ENCODE results near the gene KIF3A. TPM values are rescaled to one million over a fixed set of nuclear protein-coding genes. Genes with fewer than 3 reads are reported as not detected.

Gene KIF3A
- total RNA-seq, 4 donors from 2014 or later, result 4.9 to 7.7 (median 6.3) TPM

GRCh38 chr5:132777209-132778069 is 40.1 kb upstream of the KIF3A start, which contains the start of gene SEPTIN8:
SEPTIN8 (minus strand) TSS chr5:132777239; CDS start chr5:132777137, 102 bp downstream.
- intact Hi-C loops (cut with DNase I; ENCODE audit: low total_unique reads), result no loop called here
- peak in 1 of 2 donors; percentile 93 for DNase-seq (ENCODE audit: low spot score in 2 of 2)
- WGBS, 2 donors, result 1 to 3% methylated on average over 19 to 65 of the region's 82 CpGs
- peak within 1 kb of the TSS; percentile 64 for H3K4me3 ChIP-seq (ENCODE audit: low read depth, poor library complexity, severe bottlenecking)
- TF ChIP-seq CTCF (IDR thresholded peaks at IDR 0.05) (no peak), POLR2A (IDR thresholded peaks at IDR 0.05) (no peak)

GRCh38 chr5:132776938-132777208 is 39.5 kb upstream of the KIF3A start:
- TF ChIP-seq POLR2A (IDR thresholded peaks at IDR 0.05) (no peak), CTCF (IDR thresholded peaks at IDR 0.05) (no peak)
- no peak for DNase-seq (ENCODE audit: low spot score in 2 of 2)
- WGBS, 2 donors, result 0 to 1% methylated on average over 12 to 21 of the region's 40 CpGs
- peak overlapping the region; percentile 44 for H3K4me3 ChIP-seq (ENCODE audit: low read depth, poor library complexity, severe bottlenecking)
- intact Hi-C loops (cut with DNase I; ENCODE audit: low total_unique reads), result no loop called here

- H3K4me3 ChIP-seq (ENCODE audit: low read depth, poor library complexity, severe bottlenecking), result peak overlapping the region; percentile 44
- WGBS, 2 donors, result 5 to 7% methylated on average over 20 to 33 of the region's 39 CpGs
- DNase-seq (ENCODE audit: low spot score in 2 of 2), result peak in 1 of 2 donors; percentile 88
- intact Hi-C loops (cut with DNase I; ENCODE audit: low total_unique reads), result no loop called here
- TF ChIP-seq CTCF (IDR thresholded peaks at IDR 0.05), result no peak
- no peak for TF ChIP-seq POLR2A (IDR thresholded peaks at IDR 0.05)
Observed at GRCh38 chr5:132776131-132776937, 39.0 kb upstream of the KIF3A start.

GRCh38 chr5:132775476-132775961 is 38.2 kb upstream of the KIF3A start:
- intact Hi-C loops (cut with DNase I; ENCODE audit: low total_unique reads), result no loop called here
- peak in 1 of 2 donors; percentile 77 for DNase-seq (ENCODE audit: low spot score in 2 of 2)
- H3K4me3 ChIP-seq (ENCODE audit: low read depth, poor library complexity, severe bottlenecking), result no peak overlapping the region
- 19 to 20% methylated on average over 7 of the region's 7 CpGs for WGBS, 2 donors
- TF ChIP-seq CTCF (IDR thresholded peaks at IDR 0.05) (no peak), POLR2A (IDR thresholded peaks at IDR 0.05) (no peak)

GRCh38 chr5:132774896-132775295 is 37.5 kb upstream of the KIF3A start:
- TF ChIP-seq CTCF (IDR thresholded peaks at IDR 0.05), result no peak
- no peak for TF ChIP-seq POLR2A (IDR thresholded peaks at IDR 0.05)
- no peak overlapping the region for H3K4me3 ChIP-seq (ENCODE audit: low read depth, poor library complexity, severe bottlenecking)
- 33 to 35% methylated on average over 4 to 5 of the region's 5 CpGs for WGBS, 2 donors
- intact Hi-C loops (cut with DNase I; ENCODE audit: low total_unique reads), result no loop called here
- peak in 1 of 2 donors; percentile 85 for DNase-seq (ENCODE audit: low spot score in 2 of 2)
